Cardiac muscle cell (in vitro differentiated cells and primary cell): ENCODE results near the gene GPRC5A. TPM values are rescaled to one million over a fixed set of nuclear protein-coding genes. Genes with fewer than 3 reads are reported as not detected.

Experiments
- DNase-seq, 2 donors: peaks; one replicate each; pipeline versions ENCODE4 v3.0.0 to v3.0.0-alpha.2; 2010 to 2017; ENCODE audit warnings: low read depth in 1 of 2, low spot score in 1 of 2
- H3K27ac ChIP-seq: fragments of 200-600 bp; sonication (generic); 2 replicates; pipeline ENCODE4 v1.5.1; 2016
- H3K27me3 ChIP-seq: fragments of 200-600 bp; sonication (generic); 2 replicates; pipeline ENCODE4 v1.6.0; 2016; ENCODE audit warnings: control low read depth
- H3K36me3 ChIP-seq: fragments of 200-600 bp; sonication (generic); 2 replicates; pipeline ENCODE4 v1.5.1; 2016; ENCODE audit warnings: control low read depth
- H3K4me1 ChIP-seq: fragments of 200-600 bp; sonication (generic); 2 replicates; pipeline ENCODE4 v1.8.1; 2017; ENCODE audit warnings: low read depth, mild to moderate bottlenecking, mixed run types
- H3K4me3 ChIP-seq: fragments of 200-600 bp; sonication (generic); 2 replicates; pipeline ENCODE4 v1.5.1; 2016; ENCODE audit warnings: mild to moderate bottlenecking
- H3K9me3 ChIP-seq: fragments of 200-600 bp; sonication (generic); 2 replicates; pipeline ENCODE4 v1.5.1; 2017; ENCODE audit warnings: low read depth, mild to moderate bottlenecking, control low read depth
- polyA plus RNA-seq: library from polyadenylated mRNA; unstranded; fragments of >200 nt; fragmentation: Nextera tagmentation; extraction: Ambion mirVana; gene quantifications from 2 replicates; pipeline ENCODE4 v1.2.1, GENCODE V29; 2016
- total RNA-seq: library from RNA; depleted of rRNA; stranded (reverse); fragments of >200 nt; gene quantifications from 2 replicates; pipeline ENCODE4 v1.2.3, GENCODE V29; 2016
- TF ChIP-seq, protein P1 (sequence below): IDR thresholded peaks from 2 replicates; pipeline ENCODE4 v1.5.1; 2012; ENCODE audit warnings: low read depth, mild to moderate bottlenecking, low read length

GPRC5A gene
- total and polyA plus RNA-seq, 2 experiments from 2014 or later = 0.23 to 1.5 TPM

DNA sequence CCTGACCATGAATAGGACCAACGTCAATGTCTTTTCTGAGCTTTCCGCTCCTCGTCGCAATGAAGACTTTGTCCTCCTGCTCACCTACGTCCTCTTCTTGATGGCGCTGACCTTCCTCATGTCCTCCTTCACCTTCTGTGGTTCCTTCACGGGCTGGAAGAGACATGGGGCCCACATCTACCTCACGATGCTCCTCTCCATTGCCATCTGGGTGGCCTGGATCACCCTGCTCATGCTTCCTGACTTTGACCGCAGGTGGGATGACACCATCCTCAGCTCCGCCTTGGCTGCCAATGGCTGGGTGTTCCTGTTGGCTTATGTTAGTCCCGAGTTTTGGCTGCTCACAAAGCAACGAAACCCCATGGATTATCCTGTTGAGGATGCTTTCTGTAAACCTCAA is 17.3 kb downstream of the GPRC5A start:
- H3K9me3 ChIP-seq = no peaks in the 10 kb centered on the region
- no peak overlapping the region for H3K27ac ChIP-seq
- H3K36me3 ChIP-seq = no peaks in the 10 kb centered on the region
- no peak for DNase-seq
- TF ChIP-seq, protein P1, sequence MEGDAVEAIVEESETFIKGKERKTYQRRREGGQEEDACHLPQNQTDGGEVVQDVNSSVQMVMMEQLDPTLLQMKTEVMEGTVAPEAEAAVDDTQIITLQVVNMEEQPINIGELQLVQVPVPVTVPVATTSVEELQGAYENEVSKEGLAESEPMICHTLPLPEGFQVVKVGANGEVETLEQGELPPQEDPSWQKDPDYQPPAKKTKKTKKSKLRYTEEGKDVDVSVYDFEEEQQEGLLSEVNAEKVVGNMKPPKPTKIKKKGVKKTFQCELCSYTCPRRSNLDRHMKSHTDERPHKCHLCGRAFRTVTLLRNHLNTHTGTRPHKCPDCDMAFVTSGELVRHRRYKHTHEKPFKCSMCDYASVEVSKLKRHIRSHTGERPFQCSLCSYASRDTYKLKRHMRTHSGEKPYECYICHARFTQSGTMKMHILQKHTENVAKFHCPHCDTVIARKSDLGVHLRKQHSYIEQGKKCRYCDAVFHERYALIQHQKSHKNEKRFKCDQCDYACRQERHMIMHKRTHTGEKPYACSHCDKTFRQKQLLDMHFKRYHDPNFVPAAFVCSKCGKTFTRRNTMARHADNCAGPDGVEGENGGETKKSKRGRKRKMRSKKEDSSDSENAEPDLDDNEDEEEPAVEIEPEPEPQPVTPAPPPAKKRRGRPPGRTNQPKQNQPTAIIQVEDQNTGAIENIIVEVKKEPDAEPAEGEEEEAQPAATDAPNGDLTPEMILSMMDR = no peak
- H3K4me1 ChIP-seq = peaks cover 21% of the 10 kb centered on the region
- H3K27me3 ChIP-seq = no peaks in the 10 kb centered on the region
- H3K4me3 ChIP-seq = no peak overlapping the region

DNA sequence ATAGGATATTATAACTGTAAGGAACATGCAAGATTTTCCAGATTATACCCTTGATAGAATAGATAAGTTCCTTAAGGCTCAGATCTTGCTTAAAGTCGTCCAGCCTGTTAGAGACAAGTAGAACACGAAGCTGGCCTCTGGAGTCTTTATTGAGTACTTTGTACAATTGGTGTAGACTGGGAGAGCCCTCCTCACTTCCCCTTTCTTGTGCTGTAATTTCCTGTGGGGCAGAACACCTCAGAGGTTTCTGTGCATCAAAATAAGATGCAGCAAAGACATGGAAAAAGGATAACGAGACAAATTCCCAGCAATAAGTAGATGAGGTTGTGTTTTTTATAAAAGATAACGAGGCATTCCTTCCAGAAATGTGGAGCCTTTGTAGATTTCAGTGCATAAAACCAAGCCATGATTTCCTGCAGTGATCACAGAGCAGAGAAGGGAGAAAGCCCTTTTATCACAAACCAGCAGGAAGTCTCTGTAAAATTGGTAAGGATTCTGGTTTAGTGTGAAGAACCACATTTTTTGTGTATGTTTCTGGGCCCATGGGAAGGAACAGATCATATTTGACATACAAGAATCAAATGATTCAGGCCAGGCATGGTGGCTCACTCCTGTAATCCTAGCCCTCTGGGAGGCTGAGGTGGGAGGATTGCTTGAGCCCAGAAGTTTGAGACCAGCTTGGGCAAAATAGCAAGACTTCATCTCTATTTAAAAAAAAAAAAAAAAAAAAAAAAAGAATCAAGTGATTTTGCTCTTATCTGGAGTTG is 18.0 kb downstream of the GPRC5A start:
- Histone ChIP-seq H3K4me1 (peaks cover 28% of the 10 kb centered on the region), H3K4me3 (no peak overlapping the region), H3K9me3 (no peaks in the 10 kb centered on the region), H3K27ac (no peak overlapping the region), H3K27me3 (no peaks in the 10 kb centered on the region), H3K36me3 (no peaks in the 10 kb centered on the region)
- TF ChIP-seq, protein P1 = no peak
- no peak for DNase-seq

DNA sequence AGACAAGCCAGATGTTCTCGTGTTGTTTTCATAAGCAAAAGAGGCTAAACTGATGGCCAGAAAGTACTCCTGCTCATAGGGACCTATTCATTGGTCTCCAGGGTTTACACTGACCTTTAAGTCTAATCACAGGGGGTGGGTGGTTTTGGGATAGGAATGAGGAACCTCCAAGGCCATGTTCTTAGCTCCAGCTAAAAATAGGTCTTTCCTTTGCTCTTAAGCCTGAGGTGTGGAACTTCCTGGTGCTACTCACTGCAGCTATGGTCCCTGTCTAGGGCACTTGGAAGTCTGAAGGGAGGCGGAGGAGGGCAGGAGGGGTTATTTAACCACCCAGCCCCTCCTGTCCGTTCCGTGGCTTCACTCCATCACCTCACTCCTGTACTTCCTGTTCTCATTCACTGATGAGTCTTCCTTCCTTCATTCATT is 18.6 kb downstream of the GPRC5A start:
- H3K27me3 ChIP-seq = no peaks in the 10 kb centered on the region
- H3K36me3 ChIP-seq = no peaks in the 10 kb centered on the region
- H3K4me1 ChIP-seq = peaks cover 30% of the 10 kb centered on the region
- TF ChIP-seq, protein P1 = no peak
- H3K9me3 ChIP-seq = no peaks in the 10 kb centered on the region
- peak in 1 of 2 donors; percentile 95 for DNase-seq
- H3K4me3 ChIP-seq = no peak overlapping the region
- no peak overlapping the region for H3K27ac ChIP-seq

DNA sequence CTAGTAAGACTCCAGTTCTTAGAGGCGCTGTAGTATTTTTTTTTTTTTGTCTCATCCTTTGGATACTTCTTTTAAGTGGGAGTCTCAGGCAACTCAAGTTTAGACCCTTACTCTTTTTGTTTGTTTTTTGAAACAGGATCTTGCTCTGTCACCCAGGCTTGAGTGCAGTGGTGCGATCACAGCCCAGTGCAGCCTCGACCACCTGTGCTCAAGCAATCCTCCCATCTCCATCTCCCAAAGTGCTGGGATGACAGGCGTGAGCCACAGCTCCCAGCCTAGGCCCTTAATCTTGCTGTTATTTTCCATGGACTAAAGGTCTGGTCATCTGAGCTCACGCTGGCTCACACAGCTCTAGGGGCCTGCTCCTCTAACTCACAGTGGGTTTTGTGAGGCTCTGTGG is 21.3 kb downstream of the GPRC5A start:
- H3K4me1 ChIP-seq = peaks cover 30% of the 10 kb centered on the region
- DNase-seq = no peak
- H3K27me3 ChIP-seq = no peaks in the 10 kb centered on the region
- no peaks in the 10 kb centered on the region for H3K36me3 ChIP-seq
- H3K4me3 ChIP-seq = no peak overlapping the region
- H3K9me3 ChIP-seq = no peaks in the 10 kb centered on the region
- TF ChIP-seq, protein P1 = no peak
- peak overlapping the region; percentile 16 for H3K27ac ChIP-seq

DNA sequence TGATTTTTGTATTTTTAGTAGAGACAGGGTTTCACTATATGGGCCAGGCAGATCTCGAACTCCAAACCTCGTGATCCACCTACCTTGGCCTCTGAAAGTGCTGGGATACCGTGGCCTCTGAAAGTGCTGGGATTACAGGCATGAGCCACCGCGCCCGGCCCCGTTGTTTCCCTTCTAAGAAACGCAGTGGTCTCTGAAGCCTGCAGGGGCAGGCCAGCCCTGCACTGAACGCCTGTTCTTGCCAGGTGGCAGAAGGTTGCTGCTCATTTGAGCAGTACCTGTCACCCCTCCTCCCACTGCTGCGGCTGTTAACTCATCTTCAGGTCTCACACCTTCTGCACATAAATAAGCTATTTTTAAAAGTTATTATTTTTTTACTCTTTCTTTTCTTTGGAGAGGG is 24.3 kb downstream of the GPRC5A start:
- Histone ChIP-seq H3K27me3 (no peaks in the 10 kb centered on the region), H3K4me1 (peaks cover 21% of the 10 kb centered on the region), H3K9me3 (no peaks in the 10 kb centered on the region), H3K36me3 (no peaks in the 10 kb centered on the region), H3K4me3 (no peak overlapping the region), H3K27ac (no peak overlapping the region)
- no peak for DNase-seq
- TF ChIP-seq, protein P1 = no peak
